ENCODE results near the gene UBE2G2. TPM values are rescaled to one million over a fixed set of nuclear protein-coding genes. Genes with fewer than 3 reads are reported as not detected.

UBE2G2 gene
- total and polyA plus RNA-seq, 2 of the 4 experiments (the other 2 are of a cell fraction) = 65.4 to 91.7 TPM

DNA sequence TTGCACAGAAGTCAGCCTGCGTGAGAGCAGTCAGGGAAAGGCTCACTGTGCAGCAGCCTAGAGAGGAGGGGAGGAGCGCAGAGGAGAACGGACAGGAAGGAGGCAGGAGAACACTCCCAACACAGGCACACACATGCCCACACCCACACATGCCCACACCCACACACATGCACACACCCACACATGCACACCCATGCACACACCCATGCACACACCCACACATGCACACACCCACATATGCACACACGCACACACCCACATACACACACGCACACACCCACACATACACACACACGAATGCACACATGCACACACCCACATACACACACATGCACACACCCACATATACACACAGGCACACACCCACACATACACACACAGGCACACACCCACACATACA is 9.2 kb upstream of the UBE2G2 start:
- in situ Hi-C loops (cut with MboI; ENCODE audit: low sequenced_read_pairs) (loop anchor here (25.0 kb wide), 1 partner anchor 302 kb away; no protein-coding TSS in a partner anchor), intact Hi-C loops (cut with micrococcal nuclease) (no loop called here), dilution Hi-C loops (cut with HindIII; ENCODE audit: low sequenced_read_pairs, unreplicated experiment) (no loop called here)
- no peak overlapping the region for H4K91ac ChIP-seq (ENCODE audit: insufficient read depth, low read depth, low read length)
- no peak overlapping the region for H4K5ac ChIP-seq (ENCODE audit: low read depth, low read length)
- peaks cover 46% of the 10 kb centered on the region for H3K36me3 ChIP-seq (ENCODE audit: control insufficient read depth, insufficient read depth, low read length)
- ChIA-PET POLR2A (ENCODE audit: unreplicated experiment) (no interaction called here), CTCF (no interaction called here)
- H2BK120ac ChIP-seq (ENCODE audit: low read depth, low read length) = no peak overlapping the region
- ATAC-seq (ENCODE audit: low read depth) (no peak), DNase-seq (no peak)
- no peak overlapping the region for H3K56ac ChIP-seq (ENCODE audit: extremely low read depth, insufficient read depth, low read length)
- H3K18ac ChIP-seq (ENCODE audit: low read depth, low read length) = no peak overlapping the region
- no peak overlapping the region for H3K4me2 ChIP-seq (ENCODE audit: low read depth, low read length)
- no peaks in the 10 kb centered on the region for H3K4me1 ChIP-seq (ENCODE audit: control insufficient read depth, insufficient read depth, low read length)
- H2BK5ac ChIP-seq (ENCODE audit: low read depth, low read length, poor library complexity, severe bottlenecking) = peak overlapping the region; percentile 40
- H2BK15ac ChIP-seq (ENCODE audit: low read depth, low read length) = no peak overlapping the region
- no CpG with 5 or more reads among the region's 6 CpGs for WGBS, 2 experiments (ENCODE audit: extremely low coverage in 2 of 2, insufficient read length in 1 of 2)
- H3K9me1 ChIP-seq (ENCODE audit: insufficient read depth, low read length) = peaks cover 3% of the 10 kb centered on the region
- H3K14ac ChIP-seq (replicated peaks; ENCODE audit: low read depth, low read length) = no peak overlapping the region
- no peak overlapping the region for H2BK20ac ChIP-seq (ENCODE audit: low read depth, low read length)
- no peak overlapping the region for H4K8ac ChIP-seq (ENCODE audit: low read depth in 2 of 2, low read length in 2 of 2)
- H2AFZ ChIP-seq (replicated peaks; ENCODE audit: low read length, poor library complexity) = no peak overlapping the region
- no peak overlapping the region for H3K4me3 ChIP-seq (ENCODE audit: insufficient read depth, low read depth, low read length)
- H3K23ac ChIP-seq (ENCODE audit: low read depth, low read length) = no peak overlapping the region
- no peak overlapping the region for H2AK9ac ChIP-seq (replicated peaks; ENCODE audit: low read depth, low read length, poor library complexity)
- BruUV-seq (replicated peaks) = no TSS peak
- peaks cover 61% of the 10 kb centered on the region for H4K20me1 ChIP-seq (ENCODE audit: insufficient read depth, low read length)
- no peaks in the 10 kb centered on the region for H3K27me3 ChIP-seq (ENCODE audit: control insufficient read depth, insufficient read depth, low read length)
- no peak overlapping the region for H3K27ac ChIP-seq (ENCODE audit: insufficient read depth, low read length)
- no peak overlapping the region for H2AK5ac ChIP-seq (ENCODE audit: low read depth, low read length)
- H3K9ac ChIP-seq (ENCODE audit: low read depth, low read length) = no peak overlapping the region
- no peak overlapping the region for H3K4ac ChIP-seq (ENCODE audit: low read depth, low read length)
- peaks cover 39 to 82% of the 10 kb centered on the region in 2 experiments for H3K79me1 ChIP-seq (ENCODE audit: low read depth in 1 of 2, low read length in 2 of 2)
- H3K9me3 ChIP-seq (ENCODE audit: control insufficient read depth, insufficient read depth, low read length) = no peaks in the 10 kb centered on the region
- TF ChIP-seq MXI1 (IDR thresholded peaks at IDR 0.05; ENCODE audit: borderline replicate concordance, low read depth, low read length) (no peak), CHD1 (IDR thresholded peaks at IDR 0.05; ENCODE audit: low read depth, low read length) (no peak), MAZ (IDR thresholded peaks at IDR 0.05; ENCODE audit: borderline replicate concordance, low read depth, low read length) (no peak), SMC3 (IDR thresholded peaks at IDR 0.05; ENCODE audit: low read depth, low read length) (no peak), POLR2A (IDR thresholded peaks at IDR 0.05; ENCODE audit: low read depth, low read length) (no peak), RAD21 (IDR thresholded peaks at IDR 0.05; ENCODE audit: low read length) (no peak)
- TF ChIP-seq, protein P1, sequence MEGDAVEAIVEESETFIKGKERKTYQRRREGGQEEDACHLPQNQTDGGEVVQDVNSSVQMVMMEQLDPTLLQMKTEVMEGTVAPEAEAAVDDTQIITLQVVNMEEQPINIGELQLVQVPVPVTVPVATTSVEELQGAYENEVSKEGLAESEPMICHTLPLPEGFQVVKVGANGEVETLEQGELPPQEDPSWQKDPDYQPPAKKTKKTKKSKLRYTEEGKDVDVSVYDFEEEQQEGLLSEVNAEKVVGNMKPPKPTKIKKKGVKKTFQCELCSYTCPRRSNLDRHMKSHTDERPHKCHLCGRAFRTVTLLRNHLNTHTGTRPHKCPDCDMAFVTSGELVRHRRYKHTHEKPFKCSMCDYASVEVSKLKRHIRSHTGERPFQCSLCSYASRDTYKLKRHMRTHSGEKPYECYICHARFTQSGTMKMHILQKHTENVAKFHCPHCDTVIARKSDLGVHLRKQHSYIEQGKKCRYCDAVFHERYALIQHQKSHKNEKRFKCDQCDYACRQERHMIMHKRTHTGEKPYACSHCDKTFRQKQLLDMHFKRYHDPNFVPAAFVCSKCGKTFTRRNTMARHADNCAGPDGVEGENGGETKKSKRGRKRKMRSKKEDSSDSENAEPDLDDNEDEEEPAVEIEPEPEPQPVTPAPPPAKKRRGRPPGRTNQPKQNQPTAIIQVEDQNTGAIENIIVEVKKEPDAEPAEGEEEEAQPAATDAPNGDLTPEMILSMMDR (conservative IDR thresholded peaks at IDR 0.05; ENCODE audit: low read depth, low read length) = no peak
- TF ChIP-seq, protein P2, sequence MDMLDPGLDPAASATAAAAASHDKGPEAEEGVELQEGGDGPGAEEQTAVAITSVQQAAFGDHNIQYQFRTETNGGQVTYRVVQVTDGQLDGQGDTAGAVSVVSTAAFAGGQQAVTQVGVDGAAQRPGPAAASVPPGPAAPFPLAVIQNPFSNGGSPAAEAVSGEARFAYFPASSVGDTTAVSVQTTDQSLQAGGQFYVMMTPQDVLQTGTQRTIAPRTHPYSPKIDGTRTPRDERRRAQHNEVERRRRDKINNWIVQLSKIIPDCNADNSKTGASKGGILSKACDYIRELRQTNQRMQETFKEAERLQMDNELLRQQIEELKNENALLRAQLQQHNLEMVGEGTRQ (IDR thresholded peaks at IDR 0.05; ENCODE audit: low read depth, low read length) = no peak
